Measurements from ENCODE around the gene ALB.

DNA sequence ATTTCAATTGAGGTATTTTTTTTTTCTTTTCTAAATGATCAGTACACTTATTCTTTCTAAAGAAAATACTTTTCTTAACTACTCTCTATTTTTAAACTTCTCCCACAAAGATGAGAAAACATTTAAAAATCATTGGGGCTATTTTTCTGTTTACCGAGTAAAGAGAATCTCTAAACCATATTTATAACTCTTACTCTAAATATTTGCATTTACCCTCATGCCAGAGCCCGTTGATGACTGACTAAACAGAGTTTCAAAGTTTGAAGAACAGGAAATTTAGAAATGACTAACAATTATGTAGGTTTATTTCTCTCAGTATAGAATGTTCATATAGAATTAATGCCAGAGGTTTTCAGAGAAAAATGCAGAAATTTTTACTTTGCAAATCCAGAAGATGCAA is 2.7 kb upstream of the ALB start:
- TF ChIP-seq, protein P1, sequence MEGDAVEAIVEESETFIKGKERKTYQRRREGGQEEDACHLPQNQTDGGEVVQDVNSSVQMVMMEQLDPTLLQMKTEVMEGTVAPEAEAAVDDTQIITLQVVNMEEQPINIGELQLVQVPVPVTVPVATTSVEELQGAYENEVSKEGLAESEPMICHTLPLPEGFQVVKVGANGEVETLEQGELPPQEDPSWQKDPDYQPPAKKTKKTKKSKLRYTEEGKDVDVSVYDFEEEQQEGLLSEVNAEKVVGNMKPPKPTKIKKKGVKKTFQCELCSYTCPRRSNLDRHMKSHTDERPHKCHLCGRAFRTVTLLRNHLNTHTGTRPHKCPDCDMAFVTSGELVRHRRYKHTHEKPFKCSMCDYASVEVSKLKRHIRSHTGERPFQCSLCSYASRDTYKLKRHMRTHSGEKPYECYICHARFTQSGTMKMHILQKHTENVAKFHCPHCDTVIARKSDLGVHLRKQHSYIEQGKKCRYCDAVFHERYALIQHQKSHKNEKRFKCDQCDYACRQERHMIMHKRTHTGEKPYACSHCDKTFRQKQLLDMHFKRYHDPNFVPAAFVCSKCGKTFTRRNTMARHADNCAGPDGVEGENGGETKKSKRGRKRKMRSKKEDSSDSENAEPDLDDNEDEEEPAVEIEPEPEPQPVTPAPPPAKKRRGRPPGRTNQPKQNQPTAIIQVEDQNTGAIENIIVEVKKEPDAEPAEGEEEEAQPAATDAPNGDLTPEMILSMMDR (IDR thresholded peaks at IDR 0.05; ENCODE audit: insufficient read depth, low read length, poor library complexity, severe bottlenecking): no peak
- no peak for TF ChIP-seq EZH2phosphoT487 (conservative IDR thresholded peaks at IDR 0.05; ENCODE audit: low read length)
